HCEC 1CT (cell line): ENCODE results near the gene PSG11.
"Not testable (repeated sequence)": the region's sequence is repeated elsewhere in the genome, so short reads cannot be mapped to it uniquely, and the experiment has no call there.

ENCODE experiments used
- DNase-seq: peaks from one replicate; pipeline ENCODE4 v3.0.0-alpha.2; 2017

PSG11 gene

DNA sequence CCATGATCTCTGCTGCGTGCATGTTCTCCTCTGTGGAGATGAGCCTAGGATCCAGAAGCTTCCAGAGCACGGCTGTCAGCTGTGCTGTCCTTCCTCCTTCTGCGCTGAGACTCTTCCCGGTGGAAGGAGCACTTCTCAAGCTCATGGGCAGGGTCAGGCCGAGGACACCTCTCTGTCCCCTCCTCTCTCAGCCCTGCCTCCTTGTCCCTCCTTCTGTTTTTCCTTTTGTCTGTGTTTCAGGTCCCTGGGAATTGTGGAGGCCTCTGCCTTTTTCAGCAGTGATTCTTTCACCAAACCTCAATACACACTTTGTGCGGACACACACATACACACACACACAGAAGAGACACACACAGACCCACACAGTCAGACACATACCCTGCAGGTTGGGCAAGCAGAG is at the start of gene PSG11:
PSG11 (minus strand) TSS at position 101 of the 400 bp plus-strand sequence; CDS start at position 4, 97 bp downstream.
- DNase-seq = not testable (repeated sequence)

DNA sequence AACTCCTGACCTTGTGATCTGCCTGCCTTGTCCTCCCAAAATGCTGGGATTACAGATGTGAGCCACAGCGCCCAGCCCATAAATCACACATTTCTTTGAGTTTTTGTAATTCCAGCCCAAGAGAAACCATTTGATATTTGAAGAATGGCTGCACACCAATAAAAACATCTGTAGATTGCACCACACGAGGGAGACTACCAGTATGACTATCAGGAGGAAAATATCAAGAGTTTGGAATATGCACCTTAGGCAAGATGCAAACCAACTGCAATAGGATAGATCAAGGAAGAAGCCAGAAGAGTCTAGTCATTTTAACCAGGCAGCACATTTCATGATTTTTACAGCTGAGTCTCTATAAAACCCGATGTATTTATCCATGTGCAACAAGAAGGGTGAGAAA is 36.1 kb upstream of the PSG11 start:
- DNase-seq = not testable (repeated sequence)

DNA sequence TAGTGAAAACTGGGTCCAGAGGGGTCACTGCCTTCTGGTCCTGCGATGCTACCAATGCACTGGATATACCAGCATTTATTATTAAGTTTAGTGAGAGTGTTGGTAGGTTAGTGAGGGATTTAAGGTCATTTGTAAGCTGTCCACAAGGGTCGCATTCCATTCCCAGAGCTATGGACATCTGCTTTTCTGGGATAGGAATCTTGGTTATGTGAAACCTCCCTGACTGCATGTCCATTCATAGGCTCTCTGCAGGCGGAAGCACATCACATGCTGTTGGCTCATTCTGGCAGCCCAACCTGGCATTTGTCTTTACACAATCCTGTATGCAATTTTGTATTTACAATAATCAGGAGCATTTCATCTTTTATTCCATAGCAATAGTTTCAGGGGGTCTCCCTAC is 35.1 kb upstream of the PSG11 start:
- DNase-seq = peak; percentile 57

DNA sequence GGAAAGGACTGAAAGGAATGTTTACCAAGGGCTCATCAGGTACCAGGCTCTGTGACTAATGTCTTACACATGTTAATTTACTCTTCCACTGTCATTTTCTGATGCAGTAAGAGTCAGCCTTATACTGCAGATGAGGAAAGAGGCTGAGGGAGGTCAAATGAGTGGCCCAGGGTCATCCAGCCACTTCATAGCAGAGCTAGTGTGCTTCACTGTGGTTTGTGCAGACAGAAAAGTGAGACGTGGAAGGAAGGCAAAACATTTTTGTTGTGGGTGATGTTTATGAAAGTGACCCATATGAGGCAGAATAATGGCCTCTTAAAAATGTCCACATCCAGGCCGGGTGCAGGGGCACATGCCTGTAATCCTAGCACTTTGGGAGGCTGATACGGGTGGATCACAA is 34.0 kb upstream of the PSG11 start:
- DNase-seq = peak; percentile 63

DNA sequence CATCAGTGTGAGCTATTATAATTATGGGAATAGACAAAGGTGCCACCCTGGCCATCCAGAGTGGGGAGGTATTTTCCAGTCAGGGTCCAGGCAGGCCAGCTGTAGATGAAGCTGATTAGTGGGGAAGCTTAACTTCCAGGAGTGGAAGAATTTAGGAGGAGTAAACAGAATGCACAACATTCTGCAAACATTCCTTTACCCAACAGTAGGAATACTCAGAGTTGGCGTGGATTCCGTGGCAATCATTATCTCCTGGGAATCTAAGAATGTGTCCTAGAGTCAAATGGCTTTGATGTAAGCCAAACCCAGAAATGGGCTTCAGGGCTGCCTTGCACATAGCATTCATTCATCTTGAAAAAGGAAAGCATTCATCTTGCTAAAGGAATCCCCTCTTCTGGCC is 33.2 kb upstream of the PSG11 start:
- not testable (repeated sequence) for DNase-seq

DNA sequence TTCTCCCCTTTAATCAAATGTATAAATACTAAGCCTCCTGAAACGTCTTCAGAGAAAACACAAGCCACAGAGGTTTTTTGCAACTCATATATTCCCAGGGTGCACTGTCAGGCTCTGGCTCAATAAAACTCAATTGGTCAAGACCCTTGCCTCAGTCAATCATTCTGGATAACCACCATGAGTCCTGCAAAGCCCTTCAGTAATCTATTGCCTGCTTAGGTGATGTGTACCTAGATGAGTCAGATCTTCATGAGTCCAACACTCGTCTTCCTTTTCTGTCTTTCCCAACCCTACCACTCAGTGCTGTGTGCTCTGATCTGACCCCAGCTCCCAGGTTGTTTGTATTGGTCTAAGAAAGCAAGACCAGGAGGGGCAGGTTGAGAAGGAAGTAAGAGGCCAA is 32.2 kb upstream of the PSG11 start:
- not testable (repeated sequence) for DNase-seq

DNA sequence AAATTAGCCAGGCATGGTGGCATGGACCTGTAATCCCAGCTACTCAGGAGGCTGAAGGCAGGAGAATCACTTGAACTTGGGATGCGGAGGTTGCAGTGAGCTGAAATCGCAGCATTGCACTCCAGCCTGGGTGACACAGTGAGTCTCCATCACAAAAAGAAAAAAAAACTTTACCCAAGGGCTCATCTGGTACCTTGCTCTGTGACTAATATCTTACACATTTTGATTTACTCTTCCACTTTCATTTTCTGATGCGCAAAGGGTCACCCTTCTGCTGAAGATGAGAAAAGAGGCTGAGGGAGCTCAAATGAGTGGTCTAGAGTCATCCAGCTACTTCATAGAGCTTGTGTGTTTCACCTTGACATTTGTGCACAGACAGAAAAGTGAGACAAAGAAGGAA is 21.7 kb upstream of the PSG11 start:
- not testable (repeated sequence) for DNase-seq

DNA sequence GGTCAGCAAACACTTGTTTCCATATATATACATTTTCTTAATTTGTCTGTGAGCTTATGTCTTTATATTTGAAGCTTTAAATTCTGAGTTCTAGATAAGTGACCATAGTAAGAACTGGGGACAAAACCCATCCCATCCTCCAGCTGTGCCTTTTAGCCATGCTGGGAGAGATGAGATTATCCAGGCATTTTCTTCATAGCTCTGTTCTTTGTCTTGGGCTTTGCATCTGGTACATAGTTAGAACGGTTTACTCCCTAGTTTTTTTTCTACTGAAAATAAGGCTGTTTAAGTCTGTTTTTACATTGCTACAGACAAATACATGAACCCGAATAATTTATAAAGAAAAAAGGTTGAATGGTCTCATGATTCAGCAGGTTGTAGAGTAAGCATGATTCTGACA is 20.3 kb upstream of the PSG11 start:
- DNase-seq = not testable (repeated sequence)

DNA sequence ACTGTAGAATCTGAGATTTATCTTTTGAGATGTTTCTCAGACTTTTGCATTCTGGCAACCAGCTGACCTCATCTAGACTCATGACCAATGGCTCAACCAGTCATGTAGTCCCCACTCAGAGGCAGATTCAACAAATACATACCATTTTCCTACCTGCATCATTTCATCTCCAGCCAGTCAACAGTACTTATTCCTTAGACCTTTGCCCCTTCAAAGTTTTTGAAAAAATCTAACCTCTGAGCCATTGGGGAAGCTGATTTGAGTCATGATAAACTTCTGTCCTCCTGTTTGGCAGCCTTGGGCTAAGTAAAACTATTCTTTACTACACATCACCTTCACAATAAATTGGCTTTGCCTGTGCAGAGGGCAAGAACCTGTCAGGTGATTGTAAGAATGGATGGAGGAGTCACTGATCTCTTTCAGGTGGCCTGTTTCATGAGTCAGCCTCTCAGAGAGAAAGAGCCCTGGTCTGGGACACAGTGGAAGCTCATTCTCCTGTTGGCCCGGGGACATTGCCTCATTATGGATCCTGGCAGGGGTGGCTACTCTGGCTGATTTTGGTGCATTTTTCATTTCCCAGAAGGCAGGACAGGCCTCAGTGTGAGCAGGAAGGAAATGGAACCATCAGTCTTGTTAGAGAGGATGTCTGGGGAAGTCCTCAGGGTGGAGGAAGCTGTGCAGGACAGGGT is 17.4 kb upstream of the PSG11 start:
- DNase-seq = not testable (repeated sequence)

DNA sequence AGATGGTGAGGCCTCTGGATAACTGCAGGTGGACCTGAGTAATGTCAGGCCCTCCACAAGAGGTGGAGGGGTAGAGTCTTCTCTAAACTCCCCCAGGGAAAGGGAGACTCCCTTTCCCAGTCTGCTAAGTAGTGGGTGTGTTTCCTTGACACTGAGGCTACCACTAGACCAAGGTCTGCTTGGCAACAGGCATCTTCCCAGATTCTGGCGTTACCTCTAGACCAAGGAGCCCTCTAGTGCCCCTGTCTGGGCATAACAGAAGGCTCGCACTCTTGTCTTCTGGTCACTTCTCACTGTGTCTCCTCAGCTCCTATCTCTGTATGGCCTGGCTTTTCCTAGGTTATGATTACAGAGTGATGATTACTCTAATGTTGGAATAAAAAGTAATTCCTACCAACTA is 5.4 kb upstream of the PSG11 start:
- DNase-seq = peak; percentile 71

DNA sequence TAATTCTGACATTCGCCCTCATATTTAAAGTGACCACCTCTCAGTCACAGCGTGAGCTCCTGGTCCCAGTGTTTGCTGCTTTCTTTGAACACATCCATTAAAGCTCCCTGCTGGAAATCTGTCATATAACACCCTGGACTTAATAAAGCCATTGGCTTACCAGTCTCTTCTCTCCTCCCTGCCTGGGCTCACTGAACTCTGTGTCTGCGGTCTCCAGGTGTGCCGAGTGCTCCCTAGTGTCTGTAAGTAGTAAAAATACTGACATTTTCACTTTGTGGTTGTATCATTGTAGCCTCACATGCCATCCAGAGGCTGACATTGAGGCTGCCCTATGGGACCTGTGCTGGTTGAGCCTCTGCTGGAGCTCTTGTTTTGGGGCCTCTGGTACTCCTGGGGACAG is 2.6 kb upstream of the PSG11 start:
- DNase-seq = no peak

DNA sequence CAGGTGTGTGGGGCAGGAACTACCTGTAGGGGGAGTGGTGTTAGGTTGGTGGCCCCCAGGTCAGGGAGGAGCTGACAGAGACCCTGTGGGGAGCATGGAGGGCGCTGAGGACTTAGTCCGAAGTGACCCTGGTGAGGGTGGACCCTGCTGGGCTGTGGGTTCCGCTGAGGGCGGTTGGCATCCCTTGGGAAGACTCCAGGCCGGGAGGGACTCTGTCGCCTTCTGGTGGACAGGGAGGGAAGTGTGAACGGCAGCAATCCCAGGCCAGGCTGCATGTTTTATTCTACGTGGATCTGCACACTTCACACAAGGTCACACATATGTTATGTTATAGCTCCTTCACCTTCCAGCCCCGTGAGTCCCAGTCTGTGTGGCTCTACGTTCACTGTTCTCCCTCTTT is 1.7 kb upstream of the PSG11 start:
- not testable (repeated sequence) for DNase-seq

DNA sequence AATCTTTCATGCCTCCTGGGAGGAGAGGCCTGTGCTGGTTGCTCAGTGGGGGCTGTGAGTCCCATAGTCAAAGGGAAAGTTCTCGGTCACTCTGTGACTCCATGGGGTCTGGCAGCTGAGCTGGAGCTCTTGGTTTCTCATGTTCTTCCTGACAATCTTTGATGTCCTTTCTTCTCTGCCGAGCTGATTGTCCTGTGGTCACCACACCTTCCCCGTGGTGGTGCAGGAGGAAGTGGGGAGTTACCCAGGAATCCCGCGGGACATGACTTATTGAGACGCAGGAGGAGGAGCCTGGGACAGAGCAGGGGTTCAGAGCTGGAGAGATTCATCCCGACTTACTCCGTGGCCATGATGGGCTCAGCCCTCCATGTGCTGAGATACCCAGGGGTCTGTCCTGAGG is 792 bp upstream of the PSG11 start:
- not testable (repeated sequence) for DNase-seq

DNA sequence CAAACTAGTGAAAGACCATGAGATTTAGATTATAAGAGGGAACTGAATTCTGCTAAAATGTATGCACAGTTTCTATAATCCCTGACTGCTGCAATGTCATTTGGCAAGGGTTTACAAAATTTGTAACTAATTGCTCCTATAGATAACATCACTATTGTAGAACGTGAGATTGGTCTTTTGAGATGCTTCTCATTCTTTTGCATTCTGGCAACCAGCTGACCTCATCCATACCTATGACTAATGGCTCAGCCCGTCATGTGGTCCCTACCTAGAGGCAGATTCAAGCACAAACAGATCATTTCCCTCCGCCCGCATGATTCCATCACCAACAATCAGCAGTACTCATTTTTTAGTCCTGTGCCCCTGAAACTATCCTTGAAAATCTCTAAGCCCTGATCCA is 4.2 kb downstream of the PSG11 start:
- peak; percentile 86 for DNase-seq

DNA sequence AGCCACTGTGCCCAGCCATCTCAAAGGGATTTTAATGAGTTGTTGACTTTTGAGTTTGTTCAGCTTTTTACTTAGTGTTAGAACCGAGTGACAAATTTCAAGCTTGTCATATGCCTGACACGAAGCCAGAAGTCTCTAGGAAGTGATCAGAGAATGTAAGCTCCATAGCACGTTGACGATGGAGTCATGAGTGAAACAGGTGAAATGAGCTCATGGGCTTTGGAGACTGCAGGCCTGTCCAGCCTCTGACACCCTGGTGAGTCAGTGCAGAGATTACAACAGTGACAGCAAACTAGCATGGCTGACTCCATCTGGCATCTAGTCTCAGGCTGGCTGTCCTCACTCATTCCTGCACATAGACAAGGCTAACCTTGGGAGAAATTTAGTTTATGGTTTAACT is 4.6 kb downstream of the PSG11 start:
- DNase-seq = peak; percentile 89

DNA sequence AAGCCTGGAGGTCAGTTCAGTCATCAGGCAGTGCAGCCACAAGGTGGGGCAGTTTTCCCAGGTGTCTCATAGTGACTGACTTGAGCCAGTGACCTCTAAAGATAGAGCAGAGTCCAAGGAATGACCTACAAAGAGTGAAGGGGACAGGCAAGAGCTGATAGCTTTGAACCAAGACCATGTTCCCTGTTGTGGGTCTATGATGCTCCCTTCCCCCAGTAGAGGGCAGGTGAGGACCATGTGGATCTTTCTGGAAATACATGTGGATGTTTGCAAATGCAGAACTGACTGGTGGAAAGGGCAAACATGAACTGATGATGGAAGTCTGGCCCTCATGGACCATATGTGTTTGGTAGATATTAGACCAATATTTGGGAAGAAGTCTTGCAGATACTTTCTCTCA is 6.7 kb downstream of the PSG11 start:
- not testable (repeated sequence) for DNase-seq

DNA sequence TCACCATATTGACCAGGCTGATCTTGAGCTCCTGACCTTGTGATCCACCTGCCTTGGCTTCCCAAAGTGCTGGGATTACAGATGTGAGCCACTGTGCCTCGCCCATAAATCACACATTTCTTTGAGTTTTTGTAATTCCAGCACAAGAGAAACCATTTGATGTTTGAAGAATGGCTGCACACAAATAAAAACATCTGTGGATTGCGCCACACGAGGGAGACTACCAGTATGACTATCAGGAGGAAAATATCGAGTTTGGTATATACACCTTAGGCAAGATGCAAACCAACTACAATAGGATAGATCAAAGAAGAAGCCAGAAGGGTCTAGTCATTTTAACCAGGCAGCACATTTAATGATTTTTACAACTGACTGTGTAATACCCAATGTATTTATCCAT is 20.4 kb downstream of the PSG11 start:
- not testable (repeated sequence) for DNase-seq

DNA sequence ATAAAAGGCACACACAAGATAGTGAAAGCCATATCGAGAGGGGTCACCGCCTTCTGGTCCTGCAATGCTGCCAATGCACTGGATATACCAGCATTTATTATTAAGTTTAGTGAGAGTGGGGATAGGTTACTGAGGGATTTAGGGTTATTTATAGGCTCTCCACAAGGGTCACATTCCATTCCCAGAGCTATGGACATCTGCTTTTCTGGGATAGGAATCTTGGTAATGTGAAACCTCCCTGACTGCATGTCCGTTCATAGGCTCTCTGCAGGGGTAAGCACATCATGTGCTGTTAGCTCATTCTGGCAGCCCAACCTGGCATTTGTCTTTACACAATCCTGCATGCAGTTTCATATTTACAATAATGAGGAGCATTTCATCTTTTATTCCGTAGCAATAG is 21.4 kb downstream of the PSG11 start:
- DNase-seq = peak; percentile 50

DNA sequence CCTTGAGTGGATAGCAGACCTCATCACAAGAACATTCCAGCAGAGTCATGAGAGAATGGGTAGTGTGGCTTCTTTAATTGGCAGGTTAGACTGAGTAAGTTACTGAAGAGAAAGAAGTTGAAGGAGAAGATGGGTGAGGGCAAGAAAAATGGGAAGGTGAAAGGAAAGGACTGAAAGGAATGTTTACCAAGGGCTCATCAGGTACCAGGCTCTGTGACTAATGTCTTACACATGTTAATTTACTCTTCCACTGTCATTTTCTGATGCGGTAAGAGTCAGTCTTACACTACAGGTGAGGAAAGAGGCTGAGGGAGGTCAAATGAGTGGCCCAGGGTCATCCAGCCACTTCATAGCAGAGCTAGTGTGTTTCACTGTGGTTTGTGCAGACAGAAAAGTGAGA is 22.6 kb downstream of the PSG11 start:
- DNase-seq = not testable (repeated sequence)

DNA sequence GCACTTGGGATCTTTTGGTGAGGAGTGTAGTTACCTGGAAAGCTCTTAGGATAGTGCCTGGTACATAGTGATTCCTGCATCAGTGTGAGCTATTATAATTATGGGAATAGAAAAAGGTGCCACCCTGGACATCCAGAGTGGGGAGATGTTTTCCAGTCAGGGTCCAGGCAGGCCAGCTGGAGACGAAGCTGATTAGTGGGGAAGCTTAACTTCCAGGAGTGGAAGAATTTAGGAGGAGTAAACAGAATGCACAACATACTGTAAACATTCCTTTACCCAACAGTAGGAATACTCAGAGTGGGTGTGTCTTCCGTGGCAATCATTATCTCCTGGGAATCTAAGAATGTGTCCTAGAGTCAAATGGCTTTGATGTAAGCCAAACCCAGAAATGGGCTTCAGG is 23.3 kb downstream of the PSG11 start:
- not testable (repeated sequence) for DNase-seq

DNA sequence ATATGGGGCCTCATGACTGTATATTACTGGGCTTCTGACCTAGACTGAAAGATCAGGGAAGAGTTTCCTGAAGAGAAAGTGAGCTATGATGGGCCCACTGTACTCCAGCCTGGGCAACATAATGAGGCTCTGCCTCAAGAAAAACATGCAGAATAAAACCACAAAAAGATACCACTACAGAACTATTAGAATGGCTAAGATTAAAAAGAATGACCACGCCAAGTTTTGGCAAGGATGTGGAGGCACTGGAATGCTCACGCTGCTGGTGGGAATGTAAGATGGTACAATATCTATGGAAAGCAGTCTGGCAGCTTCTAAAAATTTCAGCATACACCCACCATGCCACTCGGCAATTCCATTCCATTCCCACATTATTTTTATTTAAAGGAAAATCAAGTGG is 30.1 kb downstream of the PSG11 start:
- not testable (repeated sequence) for DNase-seq

DNA sequence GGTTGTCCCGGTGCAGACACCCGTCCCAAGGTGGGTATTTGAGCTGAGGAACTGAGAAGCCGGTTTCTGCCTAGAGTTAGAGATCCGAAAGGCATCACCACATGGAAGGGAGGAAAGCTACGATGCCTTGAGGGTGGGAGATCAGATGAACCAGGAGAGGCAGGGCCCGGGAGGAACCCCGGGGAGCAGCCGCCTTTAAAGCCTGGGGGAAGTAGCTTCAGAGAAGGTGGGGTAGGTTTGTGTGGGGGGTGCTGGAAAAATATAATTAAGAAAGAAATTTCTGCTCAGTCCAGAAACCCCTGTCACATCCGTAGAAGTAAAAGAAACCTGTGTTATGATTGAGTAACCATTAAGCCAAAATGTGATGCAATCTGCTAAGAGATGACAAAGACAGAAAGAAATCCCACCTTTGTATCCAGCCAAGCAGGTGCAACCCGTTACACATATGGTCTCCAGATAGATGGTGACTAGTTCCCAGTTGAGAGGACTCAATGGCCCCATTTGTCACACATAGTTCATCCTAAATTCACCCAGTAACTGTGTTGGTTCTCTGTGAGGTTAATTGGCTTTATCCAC is 34.2 kb downstream of the PSG11 start:
- not testable (repeated sequence) for DNase-seq

DNA sequence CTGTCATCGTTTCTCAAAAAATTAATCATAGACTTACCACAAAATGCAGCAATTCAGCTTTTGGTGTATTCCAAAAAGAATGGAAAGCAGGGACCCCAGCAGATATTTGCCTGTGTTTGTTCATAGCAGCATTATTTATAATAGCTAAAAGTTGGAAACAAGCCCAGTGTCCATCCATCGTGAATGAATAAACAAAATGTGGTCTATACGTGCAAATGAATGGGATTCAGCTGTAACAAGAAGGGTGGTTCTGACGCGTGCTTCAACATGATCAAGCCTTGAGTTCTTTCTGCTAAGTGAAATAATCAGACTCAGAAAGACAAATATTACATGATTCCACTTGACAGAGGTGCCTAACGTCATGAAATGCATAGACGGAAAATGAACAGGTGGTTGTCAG is 36.4 kb downstream of the PSG11 start:
- DNase-seq = no peak

DNA sequence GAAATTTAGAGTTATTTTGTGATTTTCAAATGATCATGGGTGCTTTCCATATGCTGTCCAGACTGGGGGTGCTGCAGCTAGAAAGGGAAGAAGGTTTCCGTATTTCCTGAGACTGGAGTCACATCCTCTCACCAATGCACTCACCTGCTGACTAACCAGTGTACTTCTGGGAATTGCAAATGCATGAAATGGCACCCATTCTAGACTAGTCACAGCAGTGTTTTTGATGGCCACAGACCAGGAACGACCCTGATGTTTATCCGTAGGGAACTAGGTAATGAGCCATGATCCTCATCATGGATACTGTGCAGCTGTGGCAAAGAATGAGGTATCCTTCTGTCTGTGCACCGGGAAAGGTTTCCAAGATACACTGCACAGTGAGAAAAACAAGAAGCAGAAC is 37.1 kb downstream of the PSG11 start:
- DNase-seq = not testable (repeated sequence)

DNA sequence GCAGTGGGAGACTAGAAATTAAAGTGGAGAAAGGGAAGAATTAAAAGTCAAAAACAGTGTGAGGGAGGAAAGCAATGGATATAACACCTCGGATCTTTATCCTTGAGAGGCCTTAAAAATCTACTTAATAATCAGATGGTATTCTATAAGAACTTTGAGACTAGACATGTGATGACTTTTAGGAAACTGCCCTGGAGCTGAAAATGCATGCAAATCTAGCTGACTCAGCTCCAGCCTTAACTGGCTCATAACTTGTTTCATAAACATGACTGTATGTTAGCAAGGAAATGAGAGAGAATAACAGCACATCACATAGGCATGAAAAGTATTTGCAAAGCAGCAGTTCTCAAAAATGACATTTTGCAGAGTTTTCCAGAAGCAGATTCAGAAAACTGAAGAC is 38.1 kb downstream of the PSG11 start:
- DNase-seq = not testable (repeated sequence)
